Measurements from ENCODE around the gene LHX3. TPM values are rescaled to one million over a fixed set of nuclear protein-coding genes. Genes with fewer than 3 reads are reported as not detected.

The LHX3 gene
- total RNA-seq, 2 experiments from 2014 or later: 0.11 to 0.16 TPM

DNA sequence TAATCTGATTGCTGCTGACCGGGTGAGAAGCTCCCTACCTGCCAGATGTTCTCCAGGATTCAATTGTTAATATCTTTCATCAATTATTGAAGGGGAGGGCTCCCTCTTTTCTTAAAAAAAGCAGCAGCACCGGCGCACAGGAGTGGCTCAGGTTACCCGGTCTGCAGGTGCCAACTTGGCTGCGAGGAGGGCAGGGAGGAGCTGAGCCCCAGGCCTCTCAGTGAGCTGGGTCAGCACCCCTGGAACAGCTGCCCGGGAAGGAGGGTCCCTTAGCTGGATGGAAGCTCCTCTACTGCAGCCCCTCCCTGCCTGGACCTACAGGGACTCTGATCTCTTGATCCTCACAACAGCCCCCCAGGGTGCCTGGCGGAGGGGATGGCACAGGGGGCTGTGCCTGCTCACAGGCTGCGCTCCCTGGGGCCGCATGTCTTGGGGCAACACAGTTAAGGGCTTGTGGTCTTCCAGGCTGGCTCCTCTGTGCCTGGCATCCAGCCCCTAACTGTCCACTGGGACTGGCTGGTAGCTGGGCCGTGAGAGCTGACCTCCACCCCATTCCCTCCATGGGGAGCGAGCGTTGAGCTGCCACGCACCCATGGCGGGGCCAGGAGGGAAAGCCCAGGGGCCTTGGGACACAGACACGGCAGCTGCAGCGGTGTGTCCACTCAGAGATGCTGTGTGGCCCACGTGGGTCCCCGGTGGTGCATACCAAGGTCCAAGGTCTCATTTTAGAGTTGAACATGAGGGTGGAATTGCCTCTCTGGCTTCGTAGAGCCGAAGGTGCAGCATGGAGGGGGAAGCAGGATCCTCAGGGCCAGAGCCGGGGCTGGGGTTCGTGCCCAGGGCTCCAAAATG, 57.7 kb downstream of the LHX3 start:
- no peak for ATAC-seq (ENCODE audit: poor library complexity)
- no peak for TF ChIP-seq CTCF (IDR thresholded peaks at IDR 0.05)
- no peak overlapping the region for H3K27ac ChIP-seq (ENCODE audit: low read depth in 1 of 2, low read length in 2 of 2)
- no peak overlapping the region for H3K27ac Mint-ChIP-seq
- H3K4me1 ChIP-seq (ENCODE audit: insufficient read depth, low read length): no peaks in the 10 kb centered on the region
- no peak for DNase-seq
- CTCF ChIA-PET: no interaction called here
- no peaks in the 10 kb centered on the region for H3K4me1 Mint-ChIP-seq (ENCODE audit: low read depth)
- peaks cover 25 to 26% of the 10 kb centered on the region in 2 experiments for H3K27me3 ChIP-seq (ENCODE audit: control insufficient read depth in 1 of 2, insufficient read depth in 2 of 2, low read length in 2 of 2)
- intact Hi-C loops (cut with DNase I, micrococcal nuclease): no loop called here
- no peaks in the 10 kb centered on the region for H3K36me3 ChIP-seq (ENCODE audit: insufficient read depth, low read length)
- POLR2A ChIA-PET: no interaction called here
- H3K36me3 Mint-ChIP-seq (ENCODE audit: low read depth): no peaks in the 10 kb centered on the region
- no peaks in the 10 kb centered on the region for H3K9me3 Mint-ChIP-seq
- no peak overlapping the region for H3K4me3 ChIP-seq (ENCODE audit: low read length)
- H3K9me3 ChIP-seq (ENCODE audit: control insufficient read depth in 1 of 2, insufficient read depth in 1 of 2, low read length in 2 of 2): peaks cover 0 to 23% of the 10 kb centered on the region in 2 experiments
- H3K4me3 Mint-ChIP-seq: no peak overlapping the region
- H3K27me3 Mint-ChIP-seq: peaks cover 8% of the 10 kb centered on the region

Other genes starting within 250 kb of the LHX3 start
- 10 to 100 TPM; 16.4 to 19.6 TPM for gene UBAC1, start 243.8 kb downstream of the LHX3 start, total RNA-seq
- gene NACC2, start 109.8 kb downstream of the LHX3 start, total RNA-seq: 1 to 10 TPM; 2.1 to 2.7 TPM
- gene TMEM250, start 86.3 kb downstream of the LHX3 start, total RNA-seq: 1 to 10 TPM; 6.5 to 7.9 TPM
- 10 to 100 TPM; 14.4 TPM for gene QSOX2, start 40.7 kb upstream of the LHX3 start, total RNA-seq
- not detected for gene CCDC187, start 99.0 kb upstream of the LHX3 start, total RNA-seq
- gene GPSM1, start 122.4 kb upstream of the LHX3 start, total RNA-seq: 1 to 10 TPM; 7.7 to 8.6 TPM
- gene DNLZ, start 158.6 kb upstream of the LHX3 start, total RNA-seq: 10 to 100 TPM; 15.4 to 17.0 TPM
- gene CARD9, start 168.5 kb upstream of the LHX3 start, total RNA-seq: under 1 TPM; 0.36 to 0.64 TPM
- gene SNAPC4, start 195.0 kb upstream of the LHX3 start, total RNA-seq: 1 to 10 TPM; 7.7 to 8.0 TPM
- gene ENTR1, start 205.5 kb upstream of the LHX3 start, total RNA-seq: 10 to 100 TPM; 37.7 to 43.2 TPM
- gene PMPCA, start 205.5 kb upstream of the LHX3 start, total RNA-seq: 100 to 1,000 TPM; 107 to 109 TPM
- 10 to 100 TPM; 17.2 to 19.4 TPM for gene INPP5E, start 234.7 kb upstream of the LHX3 start, total RNA-seq